ENCODE data around the gene CD44.

DNA sequence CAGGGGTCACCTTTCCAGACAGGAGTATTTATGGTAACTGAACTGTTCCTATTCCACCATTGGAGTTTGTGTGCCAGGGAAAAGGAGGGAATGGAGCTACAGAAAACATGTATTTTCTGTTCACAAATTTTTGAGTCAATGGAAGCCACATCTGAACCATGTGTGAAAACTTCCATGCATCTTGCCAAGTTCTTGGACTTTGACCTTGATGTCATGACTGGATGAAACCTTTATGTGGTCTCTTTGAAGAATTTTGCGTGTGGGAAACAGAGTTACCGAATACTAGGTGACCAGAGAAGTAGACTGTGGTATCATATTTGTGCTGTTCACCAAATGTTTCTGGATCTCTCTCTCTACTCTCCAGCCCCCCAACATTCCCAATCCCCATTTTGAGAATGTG, 104.8 kb downstream of the CD44 start:
- no peak for TF ChIP-seq CTCF (conservative IDR thresholded peaks at IDR 0.05 in 1 of 2, IDR thresholded peaks at IDR 0.05 in 1 of 2; ENCODE audit: extremely low read depth in 1 of 2, insufficient read depth in 1 of 2, low read depth in 1 of 2, low read length in 2 of 2)
- no peak for TF ChIP-seq EZH2 (IDR thresholded peaks at IDR 0.05; ENCODE audit: borderline replicate concordance, low read length)
